Astrocyte (in vitro differentiated cells and primary cell): ENCODE data around the gene NAGLU. TPM values are rescaled to one million over a fixed set of nuclear protein-coding genes. Genes with fewer than 3 reads are reported as not detected.

Experiments
- DNase-seq: peaks from one replicate; pipeline ENCODE4 v3.0.0-alpha.2; 2010; ENCODE audit warnings: low read depth
- FAIRE-seq: peaks from 2 replicates; lab custom pipeline; 2011; peaks lifted over from hg19 to GRCh38; lab: Jason Lieb, UNC
- H2AFZ ChIP-seq: 2 replicates; pipeline ENCODE4 v1.6.0; 2012; ENCODE audit warnings: low read depth, low read length, inconsistent platforms
- H3K27ac ChIP-seq: 2 replicates; pipeline ENCODE4 v1.5.1; 2011; ENCODE audit warnings: low read depth, low read length, inconsistent platforms
- H3K27me3 ChIP-seq: 2 replicates; pipeline ENCODE4 v1.6.0; 2011; ENCODE audit warnings: low read length, inconsistent platforms; ENCODE audit not compliant: insufficient read depth
- H3K36me3 ChIP-seq: 2 replicates; pipeline ENCODE4 v1.5.1; 2011; ENCODE audit warnings: low read length, inconsistent platforms; ENCODE audit not compliant: insufficient read depth
- H3K4me1 ChIP-seq: 2 replicates; pipeline ENCODE4 v1.5.1; 2011; ENCODE audit warnings: low read length, inconsistent platforms; ENCODE audit not compliant: insufficient read depth
- H3K4me2 ChIP-seq: 2 replicates; pipeline ENCODE4 v1.6.0; 2012; ENCODE audit warnings: low read length, inconsistent platforms
- H3K4me3 ChIP-seq: 2 replicates; pipeline ENCODE4 v1.5.1; 2011; ENCODE audit warnings: low read depth, mild to moderate bottlenecking, low read length, inconsistent platforms; ENCODE audit not compliant: insufficient read depth
- H3K79me2 ChIP-seq: 2 replicates; pipeline ENCODE4 v1.6.0; 2012; ENCODE audit warnings: mild to moderate bottlenecking, low read length, inconsistent platforms; ENCODE audit not compliant: insufficient read depth
- H3K9ac ChIP-seq: 2 replicates; pipeline ENCODE4 v1.6.0; 2012; ENCODE audit warnings: mild to moderate bottlenecking, low read length, inconsistent platforms
- H3K9me3 ChIP-seq: 2 replicates; pipeline ENCODE4 v1.5.1; 2012; ENCODE audit warnings: low read depth, mild to moderate bottlenecking, low read length, inconsistent platforms; ENCODE audit not compliant: insufficient read depth
- H4K20me1 ChIP-seq: 2 replicates; pipeline ENCODE4 v1.6.0; 2012; ENCODE audit warnings: low read length, inconsistent platforms; ENCODE audit not compliant: insufficient read depth
- H3K27ac Mint-ChIP-seq: one replicate; pipeline ENCODE4 v1.8.0; 2021; ENCODE audit warnings: mild to moderate bottlenecking, mixed read lengths; ENCODE audit not compliant: unreplicated experiment
- H3K27me3 Mint-ChIP-seq: one replicate; pipeline ENCODE4 v1.8.0; 2021; ENCODE audit warnings: low read depth, mixed read lengths; ENCODE audit not compliant: unreplicated experiment
- H3K36me3 Mint-ChIP-seq: one replicate; pipeline ENCODE4 v1.8.0; 2021; ENCODE audit warnings: low read depth, mixed read lengths; ENCODE audit not compliant: unreplicated experiment
- H3K4me1 Mint-ChIP-seq: one replicate; pipeline ENCODE4 v1.8.0; 2021; ENCODE audit warnings: low read depth, mixed read lengths; ENCODE audit not compliant: unreplicated experiment
- H3K4me3 Mint-ChIP-seq: one replicate; pipeline ENCODE4 v1.8.0; 2021; ENCODE audit warnings: mild to moderate bottlenecking, moderate library complexity, mixed read lengths; ENCODE audit not compliant: unreplicated experiment
- H3K9me3 Mint-ChIP-seq: one replicate; pipeline ENCODE4 v1.8.0; 2021; ENCODE audit warnings: mild to moderate bottlenecking, mixed read lengths; ENCODE audit not compliant: unreplicated experiment
- EZH2 ChIP-seq: IDR thresholded peaks from 2 replicates; pipeline ENCODE4 v1.6.1; 2012; ENCODE audit warnings: mild to moderate bottlenecking, low read length, inconsistent platforms; ENCODE audit not compliant: insufficient read depth
- total RNA-seq: library from RNA; stranded (reverse); gene quantifications from 2 replicates; pipeline ENCODE4 v1.2.1, GENCODE V29; 2021
- TF ChIP-seq, protein P1 (sequence below): IDR thresholded peaks from 2 replicates; pipeline ENCODE4 v1.5.1; 2011; ENCODE audit warnings: low read depth, mild to moderate bottlenecking, inconsistent platforms, low read length, moderate library complexity; ENCODE audit not compliant: insufficient read depth

NAGLU gene
- total RNA-seq, 1 donor from 2014 or later, result 19.3 TPM

DNA sequence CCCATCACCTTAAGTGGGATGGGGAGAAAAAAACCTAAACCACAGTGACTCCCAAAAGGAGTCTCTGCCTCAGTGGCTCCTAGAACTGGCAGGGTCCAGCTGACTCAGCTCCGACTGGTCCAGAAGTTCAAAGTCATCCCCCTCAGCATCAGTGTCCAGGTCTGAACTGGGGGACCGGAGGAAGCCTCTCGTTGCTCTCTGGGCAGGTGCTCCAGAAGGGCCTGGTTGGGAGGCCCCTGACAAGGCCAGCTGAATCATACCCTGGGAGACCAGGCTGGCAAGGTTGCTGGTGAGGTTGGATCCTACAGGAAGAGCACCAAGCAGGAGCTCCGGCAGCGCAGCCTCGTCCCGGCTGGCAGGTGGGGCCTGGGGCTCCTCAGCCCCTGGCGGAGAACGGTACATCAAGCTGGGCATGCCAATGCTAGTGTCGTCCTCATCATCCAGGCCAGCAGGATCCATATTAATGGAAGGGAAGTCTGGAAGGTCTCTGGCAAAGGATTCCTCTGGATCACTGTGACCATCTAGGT, 45.8 kb downstream of the NAGLU start:
- H3K27me3 ChIP-seq, result no peaks in the 10 kb centered on the region
- no peak overlapping the region for H3K27ac ChIP-seq
- Mint-ChIP-seq H3K36me3 (peaks cover 9% of the 10 kb centered on the region), H3K4me3 (no peak overlapping the region), H3K27ac (no peak overlapping the region), H3K9me3 (no peaks in the 10 kb centered on the region), H3K27me3 (no peaks in the 10 kb centered on the region), H3K4me1 (peaks cover under 1% of the 10 kb centered on the region)
- no peaks in the 10 kb centered on the region for H3K9me3 ChIP-seq
- no peak for TF ChIP-seq EZH2
- TF ChIP-seq, protein P1, sequence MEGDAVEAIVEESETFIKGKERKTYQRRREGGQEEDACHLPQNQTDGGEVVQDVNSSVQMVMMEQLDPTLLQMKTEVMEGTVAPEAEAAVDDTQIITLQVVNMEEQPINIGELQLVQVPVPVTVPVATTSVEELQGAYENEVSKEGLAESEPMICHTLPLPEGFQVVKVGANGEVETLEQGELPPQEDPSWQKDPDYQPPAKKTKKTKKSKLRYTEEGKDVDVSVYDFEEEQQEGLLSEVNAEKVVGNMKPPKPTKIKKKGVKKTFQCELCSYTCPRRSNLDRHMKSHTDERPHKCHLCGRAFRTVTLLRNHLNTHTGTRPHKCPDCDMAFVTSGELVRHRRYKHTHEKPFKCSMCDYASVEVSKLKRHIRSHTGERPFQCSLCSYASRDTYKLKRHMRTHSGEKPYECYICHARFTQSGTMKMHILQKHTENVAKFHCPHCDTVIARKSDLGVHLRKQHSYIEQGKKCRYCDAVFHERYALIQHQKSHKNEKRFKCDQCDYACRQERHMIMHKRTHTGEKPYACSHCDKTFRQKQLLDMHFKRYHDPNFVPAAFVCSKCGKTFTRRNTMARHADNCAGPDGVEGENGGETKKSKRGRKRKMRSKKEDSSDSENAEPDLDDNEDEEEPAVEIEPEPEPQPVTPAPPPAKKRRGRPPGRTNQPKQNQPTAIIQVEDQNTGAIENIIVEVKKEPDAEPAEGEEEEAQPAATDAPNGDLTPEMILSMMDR, result no peak
- no peak overlapping the region for H3K9ac ChIP-seq
- H3K4me2 ChIP-seq, result no peak overlapping the region
- peaks cover 11% of the 10 kb centered on the region for H4K20me1 ChIP-seq
- peaks cover 36% of the 10 kb centered on the region for H3K36me3 ChIP-seq
- H3K4me3 ChIP-seq, result no peak overlapping the region
- no peak for FAIRE-seq
- peaks cover 6% of the 10 kb centered on the region for H3K4me1 ChIP-seq
- no peak for DNase-seq
- H2AFZ ChIP-seq, result no peak overlapping the region
- peaks cover 9% of the 10 kb centered on the region for H3K79me2 ChIP-seq

DNA sequence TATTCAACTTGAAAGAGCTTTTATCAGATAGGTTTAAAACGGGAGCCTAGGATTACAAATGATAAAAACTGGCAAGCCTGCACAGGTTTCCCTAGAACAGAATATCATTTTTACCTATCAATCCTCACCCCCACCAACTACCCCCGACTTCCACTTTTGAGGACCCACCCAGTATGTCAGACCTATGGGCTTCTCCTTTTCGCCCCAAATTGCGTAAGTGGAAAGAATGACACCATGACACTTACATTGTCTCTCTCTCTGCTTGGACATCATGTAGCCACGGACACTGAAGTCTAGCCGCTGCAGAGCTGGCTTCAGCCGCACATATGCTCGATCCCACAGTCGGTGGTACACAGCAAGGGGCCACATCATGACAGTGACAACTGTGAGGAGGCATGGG, 48.8 kb downstream of the NAGLU start:
- Histone ChIP-seq H2AFZ (no peak overlapping the region), H3K9me3 (no peaks in the 10 kb centered on the region), H3K27ac (no peak overlapping the region), H3K27me3 (no peaks in the 10 kb centered on the region), H3K9ac (no peak overlapping the region), H4K20me1 (peaks cover 16% of the 10 kb centered on the region), H3K79me2 (no peaks in the 10 kb centered on the region), H3K4me2 (no peak overlapping the region), H3K4me1 (no peaks in the 10 kb centered on the region), H3K4me3 (no peak overlapping the region), H3K36me3 (peaks cover 49% of the 10 kb centered on the region)
- H3K9me3 Mint-ChIP-seq, result no peaks in the 10 kb centered on the region
- no peaks in the 10 kb centered on the region for H3K4me1 Mint-ChIP-seq
- TF ChIP-seq, protein P1, result no peak
- H3K36me3 Mint-ChIP-seq, result peaks cover 12% of the 10 kb centered on the region
- H3K27ac Mint-ChIP-seq, result no peak overlapping the region
- no peak overlapping the region for H3K4me3 Mint-ChIP-seq
- DNase-seq, result no peak
- no peak for FAIRE-seq
- H3K27me3 Mint-ChIP-seq, result no peaks in the 10 kb centered on the region

DNA sequence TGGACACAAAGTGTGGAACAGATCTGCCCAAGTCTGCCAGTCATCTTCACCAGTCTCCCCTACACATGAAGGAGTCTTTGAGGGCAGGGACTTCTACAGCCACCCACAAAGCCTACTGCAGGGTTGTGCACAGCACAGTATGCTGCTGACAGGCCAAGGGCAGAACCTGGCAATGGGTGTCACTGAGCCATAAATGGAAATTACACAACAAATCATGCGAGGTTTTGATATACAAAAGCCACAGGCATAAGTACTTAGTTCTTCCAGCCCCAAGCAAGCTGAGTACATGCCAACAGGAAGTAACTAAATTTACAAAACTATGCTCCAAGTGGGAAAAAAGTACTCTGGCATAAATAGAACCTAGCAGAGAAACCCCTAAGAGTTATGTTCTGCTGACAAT, 49.3 kb downstream of the NAGLU start:
- no peaks in the 10 kb centered on the region for H3K27me3 ChIP-seq
- H3K9me3 ChIP-seq, result no peaks in the 10 kb centered on the region
- Mint-ChIP-seq H3K4me1 (no peaks in the 10 kb centered on the region), H3K27ac (no peak overlapping the region), H3K9me3 (no peaks in the 10 kb centered on the region), H3K4me3 (no peak overlapping the region), H3K36me3 (peaks cover 16% of the 10 kb centered on the region), H3K27me3 (no peaks in the 10 kb centered on the region)
- no peak overlapping the region for H3K9ac ChIP-seq
- FAIRE-seq, result no peak
- peaks cover 16% of the 10 kb centered on the region for H4K20me1 ChIP-seq
- no peak overlapping the region for H2AFZ ChIP-seq
- no peak for DNase-seq
- peaks cover 46% of the 10 kb centered on the region for H3K36me3 ChIP-seq
- H3K4me3 ChIP-seq, result no peak overlapping the region
- no peak overlapping the region for H3K4me2 ChIP-seq
- no peaks in the 10 kb centered on the region for H3K79me2 ChIP-seq
- no peak for TF ChIP-seq EZH2
- no peaks in the 10 kb centered on the region for H3K4me1 ChIP-seq
- no peak overlapping the region for H3K27ac ChIP-seq
